ENCODE measurements around the gene TRA2B.

TRA2B gene

DNA sequence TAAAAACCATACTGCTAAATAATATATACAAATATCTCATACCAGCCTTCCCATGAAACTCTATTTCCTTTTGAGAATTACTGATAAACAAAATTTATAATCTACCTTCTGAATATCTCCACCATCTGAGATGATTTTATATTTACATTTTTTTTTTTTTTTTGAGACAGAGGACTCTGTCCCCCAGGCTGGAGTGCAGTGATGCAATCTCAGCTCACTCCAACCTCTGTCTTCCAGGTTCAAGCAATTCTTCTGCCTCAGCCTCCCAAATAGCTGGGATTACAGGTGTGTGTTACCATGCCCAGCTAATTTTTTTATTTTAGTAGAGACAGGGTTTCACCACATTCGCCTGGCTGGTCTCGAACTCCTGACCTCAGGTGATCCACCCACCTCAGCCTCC, 70.2 kb downstream of the TRA2B start:
- FAIRE-seq (no peak), DNase-seq (ENCODE audit: insufficient read length, low spot score) (no peak)
- TF ChIP-seq, protein P1, sequence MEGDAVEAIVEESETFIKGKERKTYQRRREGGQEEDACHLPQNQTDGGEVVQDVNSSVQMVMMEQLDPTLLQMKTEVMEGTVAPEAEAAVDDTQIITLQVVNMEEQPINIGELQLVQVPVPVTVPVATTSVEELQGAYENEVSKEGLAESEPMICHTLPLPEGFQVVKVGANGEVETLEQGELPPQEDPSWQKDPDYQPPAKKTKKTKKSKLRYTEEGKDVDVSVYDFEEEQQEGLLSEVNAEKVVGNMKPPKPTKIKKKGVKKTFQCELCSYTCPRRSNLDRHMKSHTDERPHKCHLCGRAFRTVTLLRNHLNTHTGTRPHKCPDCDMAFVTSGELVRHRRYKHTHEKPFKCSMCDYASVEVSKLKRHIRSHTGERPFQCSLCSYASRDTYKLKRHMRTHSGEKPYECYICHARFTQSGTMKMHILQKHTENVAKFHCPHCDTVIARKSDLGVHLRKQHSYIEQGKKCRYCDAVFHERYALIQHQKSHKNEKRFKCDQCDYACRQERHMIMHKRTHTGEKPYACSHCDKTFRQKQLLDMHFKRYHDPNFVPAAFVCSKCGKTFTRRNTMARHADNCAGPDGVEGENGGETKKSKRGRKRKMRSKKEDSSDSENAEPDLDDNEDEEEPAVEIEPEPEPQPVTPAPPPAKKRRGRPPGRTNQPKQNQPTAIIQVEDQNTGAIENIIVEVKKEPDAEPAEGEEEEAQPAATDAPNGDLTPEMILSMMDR (IDR thresholded peaks at IDR 0.05; ENCODE audit: insufficient read depth, missing control alignments), result no peak

DNA sequence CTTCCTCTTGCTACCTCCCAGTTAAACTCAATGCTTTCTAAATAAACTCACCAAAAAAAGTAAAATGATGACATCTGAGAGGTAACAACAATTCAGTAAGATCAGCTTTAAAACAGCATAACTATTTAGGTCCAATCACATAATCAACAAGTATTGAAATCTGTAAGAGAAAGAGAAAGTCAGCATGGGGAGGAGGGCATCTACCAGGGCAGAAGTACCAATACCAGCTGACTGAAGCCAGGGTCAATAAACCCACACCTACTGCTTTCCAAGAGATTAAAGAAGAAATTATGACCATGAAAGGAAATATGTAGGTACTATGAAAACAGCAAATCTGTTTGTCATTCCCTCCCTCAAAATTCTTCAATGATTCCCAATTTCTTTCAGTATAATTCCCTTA, 70.8 kb downstream of the TRA2B start:
- FAIRE-seq, result no peak
- TF ChIP-seq, protein P1 (IDR thresholded peaks at IDR 0.05; ENCODE audit: insufficient read depth, missing control alignments), result no peak
- no peak for DNase-seq (ENCODE audit: insufficient read length, low spot score)

DNA sequence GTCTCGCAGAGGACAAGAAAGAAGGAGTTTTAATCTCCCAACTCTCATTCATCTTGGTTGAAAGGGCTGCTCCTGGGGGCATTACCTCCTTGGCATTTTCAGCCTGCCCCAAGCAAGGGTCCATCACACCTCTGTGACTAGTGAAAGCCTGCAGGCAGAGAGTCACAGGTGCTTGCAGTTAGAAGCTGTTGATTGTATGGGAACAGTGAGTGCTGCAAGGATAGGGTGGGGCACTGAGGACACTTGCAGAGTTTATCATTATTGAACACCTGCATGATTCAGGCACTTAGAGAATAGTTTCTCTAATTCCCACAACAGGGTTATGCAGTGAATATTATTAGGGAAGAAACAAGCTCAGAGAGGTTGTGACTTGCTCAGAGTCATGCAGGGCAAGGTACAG, 71.3 kb downstream of the TRA2B start:
- TF ChIP-seq, protein P1 (IDR thresholded peaks at IDR 0.05; ENCODE audit: insufficient read depth, missing control alignments), result no peak
- no peak for FAIRE-seq
- DNase-seq (ENCODE audit: insufficient read length, low spot score), result no peak
